GM12878 (cell line): ENCODE data around the gene ZMYND11. TPM values are rescaled to one million over a fixed set of nuclear protein-coding genes. Genes with fewer than 3 reads are reported as not detected.

Source experiments
- ATAC-seq: fragments of 200-7000 bp; cut with Tn5 transposase; 3 replicates; pipeline ENCODE4 v1.9.1; 2020; ENCODE audit warnings: mild to moderate bottlenecking, moderate library complexity
- BruUV-seq: library from RNA; stranded (reverse); fragments of 400-500 nt; replicated peaks from 2 replicates; lab custom pipeline; 2021; lab: Mats Ljungman, UMichigan
- CTCF ChIA-PET: fragments of 300-600 bp; sonication (Branson Sonifier 250); formaldehyde crosslinking; extraction: SDS; loops from one replicate; lab custom pipeline; 2021; ENCODE audit warnings: inconsistent platforms; lab: Yijun Ruan, JAX
- POLR2A ChIA-PET: fragments of 350-600 bp; formaldehyde crosslinking; extraction: SDS; loops from one replicate; lab custom pipeline; 2021; ENCODE audit warnings: inconsistent platforms; lab: Charles Lee
- RAD21 ChIA-PET: fragments of 300-600 bp; sonication (Branson Sonifier 250); formaldehyde crosslinking; loops from one replicate; lab custom pipeline; 2023; ENCODE audit warnings: antibody characterized with exemption; ENCODE audit not compliant: unreplicated experiment; lab: Charles Lee
- SMC1A ChIA-PET: fragments of 300-600 bp; sonication (Branson Sonifier 250); formaldehyde crosslinking; loops from one replicate; lab custom pipeline; 2023; ENCODE audit not compliant: unreplicated experiment, uncharacterized antibody; lab: Charles Lee
- DNase-seq: peaks from one replicate; pipeline ENCODE4 v3.0.0-alpha.2; 2011; ENCODE audit warnings: low read depth, low spot score
- FAIRE-seq: peaks from 3 replicates; lab custom pipeline; 2011; peaks lifted over from hg19 to GRCh38; lab: Jason Lieb, UNC
- H2AFZ ChIP-seq: 2 replicates; pipeline ENCODE4 v1.6.0; 2011; ENCODE audit warnings: low read depth, low read length, control low read depth; ENCODE audit not compliant: control insufficient read depth
- H3K27ac ChIP-seq: 2 replicates; pipeline ENCODE4 v1.5.1; 2011; ENCODE audit warnings: control low read depth; ENCODE audit not compliant: control insufficient read depth, insufficient read depth
- H3K27me3 ChIP-seq, 2 experiments: replicated peaks in 1 of 2; 2 replicates each; pipeline versions ENCODE4 v1.6.0 to v1.6.1; 2011; ENCODE audit warnings: low read length in 1 of 2; ENCODE audit not compliant: control insufficient read depth in 2 of 2, insufficient read depth in 2 of 2
- H3K36me3 ChIP-seq, 2 experiments: 2 replicates each; pipeline ENCODE4 v1.5.1; 2011; ENCODE audit warnings: low read length in 1 of 2; ENCODE audit not compliant: control insufficient read depth in 2 of 2, insufficient read depth in 2 of 2
- H3K4me1 ChIP-seq: 2 replicates; pipeline ENCODE4 v1.6.1; 2011; ENCODE audit warnings: mild to moderate bottlenecking, low read length, moderate library complexity, mixed read lengths; ENCODE audit not compliant: control insufficient read depth, insufficient read depth
- H3K4me2 ChIP-seq: 2 replicates; pipeline ENCODE4 v1.6.0; 2011; ENCODE audit warnings: control low read depth; ENCODE audit not compliant: control insufficient read depth, insufficient read depth
- H3K4me3 ChIP-seq: fragments of 200-600 bp; sonication (generic); 2 replicates; pipeline ENCODE4 v1.5.1; 2016
- H3K79me2 ChIP-seq: 2 replicates; pipeline ENCODE4 v1.6.0; 2011; ENCODE audit warnings: low read length; ENCODE audit not compliant: control insufficient read depth, insufficient read depth
- H3K9ac ChIP-seq: 2 replicates; pipeline ENCODE4 v1.8.0; 2011; ENCODE audit warnings: low read length, control low read depth, mixed read lengths; ENCODE audit not compliant: control insufficient read depth, insufficient read depth
- H3K9me3 ChIP-seq: replicated peaks from 3 replicates; pipeline ENCODE4 v1.5.1; 2011; ENCODE audit warnings: mild to moderate bottlenecking, low read length; ENCODE audit not compliant: control insufficient read depth, insufficient read depth
- H4K20me1 ChIP-seq: 2 replicates; pipeline ENCODE4 v1.6.0; 2011; ENCODE audit not compliant: control insufficient read depth, insufficient read depth
- IKZF1 ChIP-seq: fragments of 450-650 bp; conservative IDR thresholded peaks from 2 replicates; pipeline ENCODE4 v1.6.1; 2017; ENCODE audit warnings: antibody characterized with exemption, mild to moderate bottlenecking
- RAD51 ChIP-seq: fragments of 450-650 bp; IDR thresholded peaks from 2 replicates; pipeline ENCODE4 v1.6.1; 2016; ENCODE audit warnings: moderate library complexity, mild to moderate bottlenecking, inconsistent platforms
- SMAD5 ChIP-seq: IDR thresholded peaks from 2 replicates; pipeline ENCODE4 v1.6.1; 2016; ENCODE audit warnings: antibody characterized with exemption, low read depth
- SREBF2 ChIP-seq: IDR thresholded peaks from 2 replicates; pipeline ENCODE4 v1.6.1; 2012; ENCODE audit warnings: mild to moderate bottlenecking, low read length
- SUPT20H ChIP-seq: IDR thresholded peaks from 2 replicates; pipeline ENCODE4 v1.6.1; 2011; ENCODE audit warnings: low read depth, mild to moderate bottlenecking, low read length, moderate library complexity, borderline replicate concordance; ENCODE audit not compliant: control insufficient read depth
- TARDBP ChIP-seq: IDR thresholded peaks from 2 replicates; pipeline ENCODE4 v1.6.1; 2016; ENCODE audit warnings: borderline replicate concordance
- TBL1XR1 ChIP-seq: IDR thresholded peaks from 2 replicates; pipeline ENCODE4 v1.6.1; 2012; ENCODE audit warnings: low read depth, low read length, improper control_type of control experiment
- ZNF24 ChIP-seq: fragments of 450-650 bp; IDR thresholded peaks from 2 replicates; pipeline ENCODE4 v1.6.1; 2017; ENCODE audit warnings: antibody characterized with exemption, mild to moderate bottlenecking
- WGBS: methylation state at CpG from one replicate; pipeline ENCODE4 v1.1.6; 2016; ENCODE audit warnings: low lambda C conversion rate; ENCODE audit not compliant: insufficient replicate concordance, insufficient coverage; ENCODE audit errors: missing lambda C conversion rate; 5-methylcytosine and 5-hydroxymethylcytosine counted together
- in situ Hi-C: fragments of 300-500 bp; cut with MboI; formaldehyde crosslinking; loops from 9 replicates; pipeline ENCODE4 v1.14.3; 2018; ENCODE audit warnings: mixed read lengths
- intact Hi-C: fragments of 100-400 bp; cut with micrococcal nuclease; formaldehyde crosslinking; loops from one replicate; pipeline ENCODE4 v1.14.2; 2022; ENCODE audit not compliant: unreplicated experiment
- polyA plus RNA-seq, 11 experiments: library from polyadenylated mRNA; depleted of rRNA in 4 of 11; unstranded in 6 of 11; stranded (reverse) in 5 of 11; fragments of >200 nt; fragmentation: Nextera tagmentation in 4 of 11; fragmentation: Illumina TruSeq in 1 of 11; extraction: Ambion mirVana in 4 of 11; extraction: Trizol in 1 of 11; gene quantifications; 1 replicate in 1 of 11; 2 replicates in 10 of 11; pipeline versions ENCODE4 v1.2.1 to v1.2.3, GENCODE V29; 2011 to 2016; ENCODE audit warnings: inconsistent platforms in 2 of 11, missing spikeins in 2 of 11, low read depth in 1 of 11
- total RNA-seq, 4 experiments: library from RNA; depleted of rRNA in 3 of 4; stranded (reverse); fragments of >200 nt in 3 of 4; fragmentation: Illumina TruSeq in 1 of 4; extraction: Trizol in 1 of 4; gene quantifications; 2 replicates each; pipeline versions ENCODE4 v1.2.1 to v1.2.3, GENCODE V29; 2013 to 2021
- TF ChIP-seq, protein P1 (sequence below): fragments of 450-650 bp; IDR thresholded peaks from 2 replicates; pipeline ENCODE4 v1.6.1; 2017; ENCODE audit warnings: mild to moderate bottlenecking, moderate library complexity
- TF ChIP-seq, protein P2 (sequence below): IDR thresholded peaks from 2 replicates; pipeline ENCODE4 v1.6.1; 2012; ENCODE audit warnings: low read depth, low read length, improper control_type of control experiment
- TF ChIP-seq, protein P3 (sequence below): fragments of 450-650 bp; IDR thresholded peaks from 2 replicates; pipeline ENCODE4 v1.6.1; 2014; ENCODE audit warnings: mild to moderate bottlenecking

ZMYND11 gene
- total and polyA plus RNA-seq, 10 of the 15 experiments (the other 5 are each of a cell fraction or from before 2014, with no cell fraction given), result 3.3 to 24.4 (median 13.1) TPM

GRCh38 chr10:271722-272121 lies 136.5 kb downstream of the ZMYND11 start:
- 89% methylated on average over 6 of the region's 6 CpGs for WGBS
- in situ Hi-C loops, result no loop called here
- no peak for ATAC-seq
- no peak for FAIRE-seq
- RAD21 ChIA-PET, result no interaction called here
- no peak for TF ChIP-seq ZNF24
- TF ChIP-seq, protein P1, sequence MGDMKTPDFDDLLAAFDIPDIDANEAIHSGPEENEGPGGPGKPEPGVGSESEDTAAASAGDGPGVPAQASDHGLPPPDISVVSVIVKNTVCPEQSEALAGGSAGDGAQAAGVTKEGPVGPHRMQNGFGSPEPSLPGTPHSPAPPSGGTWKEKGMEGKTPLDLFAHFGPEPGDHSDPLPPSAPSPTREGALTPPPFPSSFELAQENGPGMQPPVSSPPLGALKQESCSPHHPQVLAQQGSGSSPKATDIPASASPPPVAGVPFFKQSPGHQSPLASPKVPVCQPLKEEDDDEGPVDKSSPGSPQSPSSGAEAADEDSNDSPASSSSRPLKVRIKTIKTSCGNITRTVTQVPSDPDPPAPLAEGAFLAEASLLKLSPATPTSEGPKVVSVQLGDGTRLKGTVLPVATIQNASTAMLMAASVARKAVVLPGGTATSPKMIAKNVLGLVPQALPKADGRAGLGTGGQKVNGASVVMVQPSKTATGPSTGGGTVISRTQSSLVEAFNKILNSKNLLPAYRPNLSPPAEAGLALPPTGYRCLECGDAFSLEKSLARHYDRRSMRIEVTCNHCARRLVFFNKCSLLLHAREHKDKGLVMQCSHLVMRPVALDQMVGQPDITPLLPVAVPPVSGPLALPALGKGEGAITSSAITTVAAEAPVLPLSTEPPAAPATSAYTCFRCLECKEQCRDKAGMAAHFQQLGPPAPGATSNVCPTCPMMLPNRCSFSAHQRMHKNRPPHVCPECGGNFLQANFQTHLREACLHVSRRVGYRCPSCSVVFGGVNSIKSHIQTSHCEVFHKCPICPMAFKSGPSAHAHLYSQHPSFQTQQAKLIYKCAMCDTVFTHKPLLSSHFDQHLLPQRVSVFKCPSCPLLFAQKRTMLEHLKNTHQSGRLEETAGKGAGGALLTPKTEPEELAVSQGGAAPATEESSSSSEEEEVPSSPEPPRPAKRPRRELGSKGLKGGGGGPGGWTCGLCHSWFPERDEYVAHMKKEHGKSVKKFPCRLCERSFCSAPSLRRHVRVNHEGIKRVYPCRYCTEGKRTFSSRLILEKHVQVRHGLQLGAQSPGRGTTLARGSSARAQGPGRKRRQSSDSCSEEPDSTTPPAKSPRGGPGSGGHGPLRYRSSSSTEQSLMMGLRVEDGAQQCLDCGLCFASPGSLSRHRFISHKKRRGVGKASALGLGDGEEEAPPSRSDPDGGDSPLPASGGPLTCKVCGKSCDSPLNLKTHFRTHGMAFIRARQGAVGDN, result no peak
- TF ChIP-seq, all 136 proteins: peak for 0
- H3K27me3 ChIP-seq, result no peaks in the 10 kb centered on the region; a peak in 1 of 4 replicates
- H3K4me2 ChIP-seq, result no peak overlapping the region
- SMC1A ChIA-PET, result interaction anchor here (1.1 kb wide), 1 partner anchor 89 kb away, joined by 3 read pairs; no protein-coding TSS in a partner anchor
- 0 out of 2 replicates have a peak, but pooled peaks cover 3% of the 10 kb centered on the region for H3K4me1 ChIP-seq
- H4K20me1 ChIP-seq, result no peaks in the 10 kb centered on the region
- H2AFZ ChIP-seq, result no peak overlapping the region
- no peak overlapping the region for H3K9ac ChIP-seq
- POLR2A ChIA-PET, result no interaction called here
- intact Hi-C loops, result no loop called here
- CTCF ChIA-PET, result no interaction called here
- BruUV-seq, result no TSS peak
- no peak for DNase-seq
- H3K27ac ChIP-seq, result no peak overlapping the region
- no peak overlapping the region for H3K4me3 ChIP-seq
- no peaks in the 10 kb centered on the region for H3K79me2 ChIP-seq
- no peaks in the 10 kb centered on the region for H3K36me3 ChIP-seq
- H3K9me3 ChIP-seq, result no peaks in the 10 kb centered on the region

DNA sequence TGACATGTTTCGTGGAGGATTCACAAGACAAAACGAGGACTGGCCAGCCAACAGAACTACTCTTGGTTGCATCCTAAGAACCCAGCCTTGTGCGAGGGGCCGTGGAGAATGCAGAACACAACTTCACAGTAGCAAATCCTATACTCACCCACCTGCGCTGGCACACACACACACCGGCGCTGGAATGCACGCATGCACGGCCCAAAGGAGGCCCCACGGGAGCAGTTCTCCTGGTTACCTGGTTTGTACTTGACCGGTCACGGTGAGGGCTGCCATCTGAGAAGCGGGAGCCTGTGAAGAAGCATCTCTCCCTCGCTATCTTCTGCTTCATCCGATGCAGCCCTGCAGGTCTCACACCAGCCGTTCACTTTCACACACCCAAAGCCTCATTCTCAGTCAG lies 137.8 kb downstream of the ZMYND11 start:
- no peak overlapping the region for H3K27ac ChIP-seq
- ChIA-PET RAD21 (no interaction called here), CTCF (no interaction called here), SMC1A (no interaction called here), POLR2A (no interaction called here)
- no peaks in the 10 kb centered on the region; a peak in 1 of 4 replicates for H3K27me3 ChIP-seq
- no peaks in the 10 kb centered on the region for H3K79me2 ChIP-seq
- ATAC-seq, result no peak
- intact Hi-C loops (no loop called here), in situ Hi-C loops (no loop called here)
- no peak overlapping the region for H3K4me3 ChIP-seq
- no peak overlapping the region for H2AFZ ChIP-seq
- DNase-seq, result no peak
- no peak for FAIRE-seq
- H3K36me3 ChIP-seq, result no peaks in the 10 kb centered on the region
- H3K9me3 ChIP-seq, result no peaks in the 10 kb centered on the region
- 88% methylated on average over 16 of the region's 16 CpGs for WGBS
- no TSS peak for BruUV-seq
- H3K4me1 ChIP-seq, result no peaks in the 10 kb centered on the region
- H4K20me1 ChIP-seq, result no peaks in the 10 kb centered on the region
- H3K9ac ChIP-seq, result no peak overlapping the region
- H3K4me2 ChIP-seq, result no peak overlapping the region
- TF ChIP-seq, protein P2, sequence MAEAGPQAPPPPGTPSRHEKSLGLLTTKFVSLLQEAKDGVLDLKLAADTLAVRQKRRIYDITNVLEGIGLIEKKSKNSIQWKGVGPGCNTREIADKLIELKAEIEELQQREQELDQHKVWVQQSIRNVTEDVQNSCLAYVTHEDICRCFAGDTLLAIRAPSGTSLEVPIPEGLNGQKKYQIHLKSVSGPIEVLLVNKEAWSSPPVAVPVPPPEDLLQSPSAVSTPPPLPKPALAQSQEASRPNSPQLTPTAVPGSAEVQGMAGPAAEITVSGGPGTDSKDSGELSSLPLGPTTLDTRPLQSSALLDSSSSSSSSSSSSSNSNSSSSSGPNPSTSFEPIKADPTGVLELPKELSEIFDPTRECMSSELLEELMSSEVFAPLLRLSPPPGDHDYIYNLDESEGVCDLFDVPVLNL, result no peak
- TF ChIP-seq RAD51 (no peak), IKZF1 (no peak), TARDBP (no peak), SMAD5 (no peak), SUPT20H (no peak), SREBF2 (no peak), TBL1XR1 (no peak)
- TF ChIP-seq, protein P3, sequence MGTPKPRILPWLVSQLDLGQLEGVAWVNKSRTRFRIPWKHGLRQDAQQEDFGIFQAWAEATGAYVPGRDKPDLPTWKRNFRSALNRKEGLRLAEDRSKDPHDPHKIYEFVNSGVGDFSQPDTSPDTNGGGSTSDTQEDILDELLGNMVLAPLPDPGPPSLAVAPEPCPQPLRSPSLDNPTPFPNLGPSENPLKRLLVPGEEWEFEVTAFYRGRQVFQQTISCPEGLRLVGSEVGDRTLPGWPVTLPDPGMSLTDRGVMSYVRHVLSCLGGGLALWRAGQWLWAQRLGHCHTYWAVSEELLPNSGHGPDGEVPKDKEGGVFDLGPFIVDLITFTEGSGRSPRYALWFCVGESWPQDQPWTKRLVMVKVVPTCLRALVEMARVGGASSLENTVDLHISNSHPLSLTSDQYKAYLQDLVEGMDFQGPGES, result no peak
